Vagina (tissue), 2 donors: ENCODE data around the gene PCSK2. TPM values are rescaled to one million over a fixed set of nuclear protein-coding genes. Genes with fewer than 3 reads are reported as not detected.

Source experiments
- DNase-seq, 2 donors: peaks; one replicate each; pipeline ENCODE4 v3.0.0-alpha.2; 2017; ENCODE audit errors: extremely low spot score in 2 of 2
- H3K27ac ChIP-seq: fragments of 200-600 bp; sonication (generic); one replicate; pipeline ENCODE4 v1.5.1; 2019
- H3K27me3 ChIP-seq: fragments of 200-600 bp; sonication (generic); one replicate; pipeline ENCODE4 v1.5.1; 2019
- H3K36me3 ChIP-seq, 2 donors: fragments of 200-600 bp; sonication (generic); one replicate each; pipeline ENCODE4 v1.5.1; 2017 to 2019
- H3K4me1 ChIP-seq: fragments of 200-600 bp; sonication (generic); one replicate; pipeline ENCODE4 v1.5.1; 2019
- H3K4me3 ChIP-seq, 2 donors: fragments of 200-600 bp; sonication (generic); 1 replicate in 1 of 2; 2 replicates in 1 of 2; pipeline ENCODE4 v1.5.1; 2016 to 2019
- H3K9me3 ChIP-seq: fragments of 200-600 bp; sonication (generic); one replicate; pipeline ENCODE4 v1.5.1; 2019
- POLR2A ChIP-seq, 2 donors: fragments of 450-650 bp; IDR thresholded peaks; one replicate each; pipeline ENCODE4 v1.6.1; 2017; ENCODE audit warnings: antibody characterized with exemption in 2 of 2, mild to moderate bottlenecking in 2 of 2, moderate library complexity in 2 of 2
- POLR2AphosphoS5 ChIP-seq, 2 donors: sonication (generic); formaldehyde crosslinking; IDR thresholded peaks; one replicate each; pipeline ENCODE4 v1.9.0; 2017; ENCODE audit warnings: antibody characterized with exemption in 2 of 2, mild to moderate bottlenecking in 2 of 2, low read depth in 1 of 2; ENCODE audit not compliant: insufficient read depth in 1 of 2
- intact Hi-C: fragments of 100-400 bp; cut with DNase I; formaldehyde crosslinking; loops from one replicate; pipeline ENCODE4 v1.15.1; 2023
- total RNA-seq: library from RNA; depleted of rRNA; stranded (reverse); fragments of >200 nt; gene quantifications from one replicate; pipeline ENCODE4 v1.2.3, GENCODE V29; 2016
- TF ChIP-seq, protein P1 (sequence below), 3 experiments: fragments of 450-650 bp in 2 of 3; fragments of 200-600 bp in 1 of 3; sonication (generic) in 1 of 3; IDR thresholded peaks; one replicate each; pipeline ENCODE4 v1.5.1; 2017 to 2019; ENCODE audit warnings: antibody characterized with exemption in 3 of 3, mild to moderate bottlenecking in 2 of 3, moderate library complexity in 2 of 3

Gene PCSK2
- total RNA-seq, 1 donor from 2014 or later = 0.98 TPM

GRCh38 chr20:17394411-17394810 lies 167.6 kb downstream of the PCSK2 start:
- Histone ChIP-seq H3K36me3 (no peaks in the 10 kb centered on the region), H3K4me3 (no peak overlapping the region)
- intact Hi-C loops = no loop called here

GRCh38 chr20:17395729-17396128 lies 168.9 kb downstream of the PCSK2 start:
- H3K9me3 ChIP-seq = no peaks in the 10 kb centered on the region
- TF ChIP-seq, protein P1, sequence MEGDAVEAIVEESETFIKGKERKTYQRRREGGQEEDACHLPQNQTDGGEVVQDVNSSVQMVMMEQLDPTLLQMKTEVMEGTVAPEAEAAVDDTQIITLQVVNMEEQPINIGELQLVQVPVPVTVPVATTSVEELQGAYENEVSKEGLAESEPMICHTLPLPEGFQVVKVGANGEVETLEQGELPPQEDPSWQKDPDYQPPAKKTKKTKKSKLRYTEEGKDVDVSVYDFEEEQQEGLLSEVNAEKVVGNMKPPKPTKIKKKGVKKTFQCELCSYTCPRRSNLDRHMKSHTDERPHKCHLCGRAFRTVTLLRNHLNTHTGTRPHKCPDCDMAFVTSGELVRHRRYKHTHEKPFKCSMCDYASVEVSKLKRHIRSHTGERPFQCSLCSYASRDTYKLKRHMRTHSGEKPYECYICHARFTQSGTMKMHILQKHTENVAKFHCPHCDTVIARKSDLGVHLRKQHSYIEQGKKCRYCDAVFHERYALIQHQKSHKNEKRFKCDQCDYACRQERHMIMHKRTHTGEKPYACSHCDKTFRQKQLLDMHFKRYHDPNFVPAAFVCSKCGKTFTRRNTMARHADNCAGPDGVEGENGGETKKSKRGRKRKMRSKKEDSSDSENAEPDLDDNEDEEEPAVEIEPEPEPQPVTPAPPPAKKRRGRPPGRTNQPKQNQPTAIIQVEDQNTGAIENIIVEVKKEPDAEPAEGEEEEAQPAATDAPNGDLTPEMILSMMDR (IDR thresholded peaks at IDR 0.05) = no peak
- TF ChIP-seq POLR2A (IDR thresholded peaks at IDR 0.05) (no peak), POLR2AphosphoS5 (IDR thresholded peaks at IDR 0.05; ENCODE audit: insufficient read depth in 1 of 2, low read depth in 1 of 2) (no peak)
- no peak for DNase-seq

More at GRCh38 chr20:17394411-17394810, 167.6 kb downstream of the PCSK2 start:
- H3K27me3 ChIP-seq = no peaks in the 10 kb centered on the region
- H3K9me3 ChIP-seq = no peaks in the 10 kb centered on the region
- no peak overlapping the region for H3K27ac ChIP-seq
- no peaks in the 10 kb centered on the region for H3K4me1 ChIP-seq
- TF ChIP-seq, protein P1 (IDR thresholded peaks at IDR 0.05) = no peak
- TF ChIP-seq POLR2AphosphoS5 (IDR thresholded peaks at IDR 0.05; ENCODE audit: insufficient read depth in 1 of 2, low read depth in 1 of 2) = no peak
- no peak for TF ChIP-seq POLR2A (IDR thresholded peaks at IDR 0.05)
- DNase-seq = no peak

DNA sequence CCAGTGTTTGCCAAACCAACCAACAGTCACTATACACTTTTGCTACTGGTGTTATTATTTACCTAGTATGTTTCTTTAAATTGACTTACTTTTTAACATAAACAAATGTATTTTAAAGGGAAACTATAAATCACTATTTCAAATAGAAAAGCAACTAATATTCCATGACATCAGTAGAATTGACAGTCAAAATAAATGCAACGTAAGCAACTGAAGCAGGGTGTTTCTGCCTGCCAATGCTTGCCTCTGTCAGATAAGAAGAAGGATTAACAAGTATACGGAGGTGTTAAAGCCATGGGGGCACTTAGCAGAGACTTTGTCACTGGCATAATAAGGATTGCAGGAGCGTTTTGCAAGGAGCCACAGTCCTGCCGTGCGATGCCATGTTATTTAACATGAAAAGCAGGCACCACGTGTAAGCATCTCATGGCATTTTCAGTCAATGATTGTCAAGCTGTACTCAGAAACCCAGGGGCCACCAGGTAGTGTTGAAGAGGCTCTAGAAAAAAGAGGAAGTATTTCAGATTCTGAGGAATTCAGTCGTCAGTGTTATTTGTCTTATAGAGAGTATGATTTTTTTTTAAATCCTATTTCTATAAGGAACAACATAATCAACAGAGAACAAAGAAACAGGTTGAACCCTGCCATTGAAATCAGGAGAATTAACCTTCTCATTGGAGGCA lies 172.6 kb downstream of the PCSK2 start:
- no peak overlapping the region for H3K27ac ChIP-seq
- no peaks in the 10 kb centered on the region for H3K9me3 ChIP-seq
- no peak for TF ChIP-seq POLR2A (IDR thresholded peaks at IDR 0.05)
- TF ChIP-seq, protein P1 (IDR thresholded peaks at IDR 0.05) = no peak
- no peak for TF ChIP-seq POLR2AphosphoS5 (IDR thresholded peaks at IDR 0.05; ENCODE audit: insufficient read depth in 1 of 2, low read depth in 1 of 2)
- no peaks in the 10 kb centered on the region for H3K36me3 ChIP-seq
- H3K27me3 ChIP-seq = no peaks in the 10 kb centered on the region
- no peak overlapping the region for H3K4me3 ChIP-seq
- DNase-seq = no peak
- intact Hi-C loops = no loop called here
- no peaks in the 10 kb centered on the region for H3K4me1 ChIP-seq

More at GRCh38 chr20:17395729-17396128, 168.9 kb downstream of the PCSK2 start:
- intact Hi-C loops = no loop called here
- no peak overlapping the region for H3K4me3 ChIP-seq
- no peak overlapping the region for H3K27ac ChIP-seq
- no peaks in the 10 kb centered on the region for H3K36me3 ChIP-seq
- no peaks in the 10 kb centered on the region for H3K27me3 ChIP-seq
- H3K4me1 ChIP-seq = no peaks in the 10 kb centered on the region

- H3K27me3 ChIP-seq = no peaks in the 10 kb centered on the region
- intact Hi-C loops = no loop called here
These were observed 176.6 kb downstream of the PCSK2 start for GRCh38 chr20:17403461-17403860.

More at GRCh38 chr20:17403461-17403860, 176.6 kb downstream of the PCSK2 start:
- no peaks in the 10 kb centered on the region for H3K9me3 ChIP-seq
- no peak overlapping the region for H3K4me3 ChIP-seq
- DNase-seq = no peak
- H3K36me3 ChIP-seq = no peaks in the 10 kb centered on the region
- H3K4me1 ChIP-seq = peaks cover 15% of the 10 kb centered on the region
- no peak overlapping the region for H3K27ac ChIP-seq
- TF ChIP-seq POLR2AphosphoS5 (IDR thresholded peaks at IDR 0.05; ENCODE audit: insufficient read depth in 1 of 2, low read depth in 1 of 2) = no peak
- TF ChIP-seq, protein P1 (IDR thresholded peaks at IDR 0.05) = no peak
- no peak for TF ChIP-seq POLR2A (IDR thresholded peaks at IDR 0.05)
